Stimulated activated CD8-positive, alpha-beta memory T cell treated with anti-CD3 and anti-CD28 coated beads, Interleukin-12 subunit alpha, Interleukin-12 subunit beta, amount 100 ng/mL, for 1 hour (primary cell): ENCODE data around the gene MCM8.

Source experiments
- DNase-seq: peaks from one replicate; pipeline ENCODE4 v3.0.0-alpha.2; 2020; ENCODE audit warnings: low read depth

Gene MCM8

DNA sequence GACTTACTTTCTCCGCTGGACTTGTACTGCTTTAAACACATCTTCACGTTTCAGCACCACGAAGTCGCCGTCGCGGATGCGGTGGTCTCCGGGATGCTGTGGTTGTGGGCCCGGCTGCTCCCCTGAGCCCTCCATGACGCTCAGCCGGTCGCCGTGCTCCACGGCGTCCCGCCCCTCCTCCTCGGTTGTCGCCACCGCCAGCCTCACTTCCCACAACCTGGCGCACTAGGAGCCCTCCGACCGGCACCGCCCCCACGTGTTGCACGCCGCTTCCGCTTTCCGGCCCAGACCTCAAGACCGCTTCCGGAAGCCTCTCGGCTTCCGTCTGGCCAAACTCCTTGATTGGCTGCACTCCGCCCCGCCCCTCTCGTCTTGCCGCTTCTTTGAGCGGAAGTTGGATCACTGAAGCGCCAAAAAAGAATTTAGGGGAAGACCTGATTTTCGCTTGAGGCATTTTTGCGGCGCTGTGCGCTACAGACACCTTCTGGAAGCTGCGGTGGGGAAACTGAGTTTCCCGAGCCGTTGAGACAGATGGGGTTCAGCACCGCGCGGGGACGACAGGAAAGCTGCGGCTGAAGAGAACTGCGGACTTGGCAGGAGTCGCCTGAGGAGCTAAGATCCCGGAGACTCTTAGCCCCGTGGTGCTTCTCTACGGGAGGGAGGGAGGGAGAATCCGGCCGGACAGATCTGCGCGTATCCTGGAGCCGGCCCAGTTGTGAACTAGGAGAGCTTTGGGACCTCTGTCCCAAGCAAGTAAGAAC, at the start of gene MCM8, which contains the start of gene TRMT6:
Gene MCM8, plus strand, starts transcription at position 382 of the 761 bp plus-strand sequence. CDS start 1,364 bp downstream, outside the sequence.
Gene TRMT6, minus strand, starts transcription at position 263 of the 761 bp plus-strand sequence. Its CDS starts 128 bp downstream, at position 135.
- peak; percentile 93 for DNase-seq

DNA sequence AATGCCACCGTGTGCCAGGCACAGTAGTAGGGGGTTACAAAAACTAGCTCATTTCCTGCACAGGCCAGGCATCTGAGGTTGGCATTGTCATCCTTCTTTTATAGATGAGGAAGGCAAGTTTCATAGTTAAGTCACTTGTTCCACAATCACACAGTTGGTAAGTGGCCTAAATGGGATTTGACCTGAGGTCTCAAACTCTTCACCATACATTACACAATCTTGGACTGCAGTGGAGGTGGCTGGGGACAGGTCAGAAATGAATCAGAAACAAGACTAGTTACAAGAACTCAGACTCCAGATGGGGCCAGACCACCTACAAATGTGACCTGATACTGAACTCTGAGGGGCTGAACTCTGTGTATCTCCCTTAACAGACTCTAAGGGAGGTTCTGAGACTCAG, 49.5 kb upstream of the MCM8 start:
- no peak for DNase-seq

DNA sequence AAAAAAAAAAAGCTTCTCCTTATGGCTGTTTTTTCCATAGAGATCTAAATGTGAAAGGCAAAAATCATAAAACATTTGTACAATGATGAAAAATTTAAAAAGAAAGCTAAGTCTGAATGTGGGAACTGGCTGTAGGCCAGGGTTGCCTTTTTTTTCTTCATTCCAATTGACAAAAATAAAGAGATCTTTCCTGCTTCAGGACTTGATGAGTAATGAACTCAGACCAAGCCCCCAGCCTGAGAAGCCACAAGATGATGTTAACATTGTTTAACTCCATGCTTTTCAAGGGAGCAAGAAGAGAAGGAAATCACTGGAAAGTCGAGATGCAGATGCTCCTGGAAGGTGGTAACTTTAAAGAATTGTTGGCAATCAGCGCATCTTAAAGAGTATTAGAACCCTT, 41.5 kb upstream of the MCM8 start:
- DNase-seq = no peak

DNA sequence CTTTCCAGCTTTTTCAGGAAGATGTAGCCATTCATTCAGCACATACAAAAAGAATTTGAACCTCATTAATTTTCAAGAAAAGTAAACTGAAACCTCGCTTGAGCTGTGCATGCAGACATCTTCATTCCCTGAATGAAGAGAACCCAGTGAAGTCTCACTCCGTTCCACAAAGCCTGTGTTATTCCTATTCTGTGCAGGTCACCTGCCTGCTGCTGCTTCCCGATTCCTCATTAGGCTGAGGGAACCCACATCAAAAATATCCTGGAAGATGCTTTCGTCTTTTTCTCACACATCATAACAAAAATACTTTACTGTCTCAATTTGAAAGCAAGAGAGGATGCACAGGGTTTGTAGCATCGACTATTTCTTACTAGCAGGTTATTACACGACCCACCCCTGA, 40.3 kb upstream of the MCM8 start:
- no peak for DNase-seq

DNA sequence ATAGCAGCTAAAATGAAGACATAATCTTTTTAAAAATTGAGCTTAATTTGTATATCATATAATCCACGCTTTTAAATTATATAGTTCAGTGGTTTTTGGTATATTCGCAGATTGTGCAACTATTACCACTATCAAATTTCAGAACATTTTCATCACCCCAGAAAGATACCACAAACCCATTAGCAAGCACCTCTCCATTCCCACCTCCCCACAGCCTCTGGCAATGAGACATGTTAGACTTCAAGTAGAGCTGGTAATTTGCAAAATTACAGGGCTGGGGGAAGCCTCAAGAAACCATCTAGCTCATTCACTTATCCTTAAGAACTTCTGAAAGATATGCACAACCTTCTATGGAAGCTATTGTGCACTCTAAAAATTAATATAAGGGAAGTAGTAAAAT, 37.3 kb upstream of the MCM8 start:
- DNase-seq = no peak

DNA sequence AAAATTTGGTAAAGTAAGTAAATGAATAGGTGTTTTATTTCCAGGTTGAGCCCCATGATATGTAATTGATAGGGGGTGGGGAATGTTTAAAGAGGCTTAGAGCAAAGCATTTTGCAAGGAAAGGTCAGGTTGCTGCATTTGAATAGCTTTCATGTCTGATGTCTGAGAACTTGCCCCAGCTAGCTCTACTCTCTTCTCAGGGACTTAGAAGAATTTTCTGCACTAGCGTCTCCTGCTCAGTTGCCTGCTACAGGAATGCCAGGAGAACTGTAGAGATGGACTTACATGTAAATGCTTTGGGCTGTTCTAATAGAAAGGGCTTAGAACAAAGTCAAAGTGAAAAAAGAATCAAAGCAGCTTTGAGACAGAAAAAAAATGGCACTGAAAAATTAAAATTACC, 35.6 kb upstream of the MCM8 start:
- DNase-seq = no peak

DNA sequence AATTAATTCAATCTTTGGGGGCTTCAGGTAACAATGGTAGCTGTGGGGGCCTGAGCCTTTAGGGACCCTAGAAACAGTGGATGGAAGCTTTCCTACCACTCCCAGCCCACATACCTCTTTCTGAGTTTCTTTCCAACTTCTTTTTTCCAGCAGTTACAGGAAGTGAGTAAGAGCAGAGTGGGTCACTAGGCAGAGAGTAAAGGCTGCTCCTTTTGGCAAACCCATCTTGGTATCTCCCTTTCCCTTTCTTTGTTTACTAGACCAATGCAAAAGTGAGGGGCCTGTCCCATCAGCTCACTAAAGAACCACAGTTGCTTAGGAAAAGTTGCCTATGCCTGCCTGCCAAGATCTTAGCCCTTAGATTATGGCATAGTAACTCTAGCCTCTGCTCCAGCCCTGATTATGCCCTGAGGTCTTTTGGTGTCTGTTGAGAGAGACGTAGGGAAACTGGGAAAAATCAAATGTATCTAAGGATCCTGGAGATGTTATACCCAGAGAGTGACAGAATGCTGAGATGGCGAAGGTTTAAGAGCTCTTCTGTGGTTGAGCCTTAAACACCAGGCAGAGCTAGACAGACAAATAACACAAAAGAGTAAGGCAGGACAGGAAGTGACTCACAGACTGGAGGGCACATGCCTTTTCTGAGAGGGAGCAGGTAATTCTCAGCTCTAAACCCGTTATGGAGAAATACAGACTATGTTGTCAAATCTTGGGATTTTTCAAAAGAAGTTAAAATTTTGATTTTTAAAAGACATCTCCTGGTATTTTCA, 31.4 kb upstream of the MCM8 start:
- DNase-seq = no peak

DNA sequence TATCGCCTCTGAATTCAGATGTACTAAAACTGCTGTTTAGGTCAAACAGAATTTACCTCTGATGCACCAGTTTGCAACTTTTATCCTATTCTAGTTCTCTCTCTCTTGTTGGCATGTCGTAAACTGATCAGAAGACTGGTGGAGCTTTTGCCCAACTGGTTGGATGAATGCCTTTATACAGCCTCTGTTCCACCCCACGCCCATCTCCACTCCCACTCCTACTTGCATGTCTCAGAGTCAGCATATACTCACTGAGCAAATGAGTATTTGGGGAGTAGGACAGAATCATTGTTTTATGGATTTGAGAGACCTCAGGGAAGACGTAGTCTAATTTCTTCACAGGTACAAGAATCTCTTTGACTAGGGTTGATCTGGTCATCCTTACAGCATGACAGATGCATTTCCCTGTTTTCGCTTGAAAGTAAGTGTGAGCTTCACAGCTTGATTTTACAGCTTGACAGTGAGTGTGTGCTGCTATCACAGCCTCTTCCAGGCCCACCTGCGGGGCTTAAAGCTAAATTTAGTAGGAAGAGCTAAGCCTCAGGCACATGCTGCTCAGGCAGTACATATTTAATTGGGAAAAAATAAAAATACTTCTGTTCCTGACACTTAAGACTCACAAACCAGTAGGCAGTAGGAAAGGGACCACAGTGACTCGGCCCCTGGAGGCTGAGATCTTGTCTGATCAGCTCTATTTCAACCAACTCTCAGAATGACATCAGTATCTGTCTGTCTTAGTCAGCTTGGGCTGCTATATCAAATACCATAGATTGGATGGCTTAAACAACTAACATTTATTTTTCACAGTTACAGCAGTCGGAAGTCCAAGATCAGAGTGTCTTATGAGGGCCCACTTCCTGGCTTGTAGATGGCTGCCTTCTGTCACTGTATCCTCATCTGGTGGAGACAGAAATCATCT, 30.6 kb upstream of the MCM8 start:
- DNase-seq = no peak

DNA sequence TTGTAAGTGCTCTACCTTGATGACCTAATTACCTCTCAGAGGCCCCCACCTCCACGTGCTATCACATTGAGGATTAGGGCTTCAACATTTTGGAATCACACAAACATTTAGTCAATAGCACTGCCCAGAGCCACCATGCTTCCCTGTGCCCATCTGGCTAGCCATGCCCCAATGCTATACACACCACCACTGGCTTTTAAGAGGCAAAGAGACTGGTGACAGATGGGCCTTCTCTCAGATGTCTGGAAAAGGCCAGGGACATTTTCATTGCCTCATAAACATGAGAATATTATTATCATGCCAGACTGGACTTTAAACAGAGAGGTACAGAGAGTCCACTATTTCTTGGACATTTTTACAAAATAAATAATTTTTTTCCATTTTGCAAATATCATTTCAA, 29.9 kb upstream of the MCM8 start:
- no peak for DNase-seq

DNA sequence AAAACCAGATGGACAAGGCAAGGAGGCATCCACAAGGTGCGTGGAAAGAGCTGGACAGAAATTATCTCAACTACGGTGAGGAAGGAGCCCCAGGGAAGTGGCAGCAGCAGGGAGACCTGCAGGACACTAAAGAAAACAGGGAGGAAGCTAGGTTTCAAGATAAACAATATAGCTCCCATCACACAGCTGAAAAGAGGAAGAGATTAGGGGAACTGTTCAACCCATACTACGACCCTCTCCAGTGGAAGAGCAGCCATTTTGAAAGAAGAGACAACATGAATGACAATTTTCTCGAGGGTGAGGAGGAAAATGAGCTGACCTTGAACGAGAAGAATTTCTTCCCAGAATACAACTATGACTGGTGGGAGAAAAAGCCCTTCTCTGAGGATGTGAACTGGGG, 27.0 kb upstream of the MCM8 start:
- DNase-seq = no peak

DNA sequence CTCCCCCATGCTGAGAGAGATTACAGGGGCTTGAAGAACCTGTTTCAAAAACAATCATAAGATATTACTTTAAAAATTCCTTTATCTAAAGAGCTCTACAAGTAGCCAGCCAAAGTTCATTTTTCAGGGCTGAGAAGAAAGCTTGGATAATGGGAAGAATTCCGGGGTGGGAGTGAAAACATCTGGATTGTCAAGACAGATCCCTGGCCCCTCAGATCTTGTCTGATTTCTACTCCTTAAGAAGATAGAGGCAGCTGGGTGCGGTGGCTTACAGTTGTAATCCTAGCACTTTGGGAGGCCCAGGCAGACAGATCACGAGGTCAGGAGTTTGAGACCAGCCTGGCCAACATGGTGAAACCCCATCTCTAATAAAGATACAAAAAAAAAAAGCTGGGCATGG, 24.9 kb upstream of the MCM8 start:
- DNase-seq = no peak

DNA sequence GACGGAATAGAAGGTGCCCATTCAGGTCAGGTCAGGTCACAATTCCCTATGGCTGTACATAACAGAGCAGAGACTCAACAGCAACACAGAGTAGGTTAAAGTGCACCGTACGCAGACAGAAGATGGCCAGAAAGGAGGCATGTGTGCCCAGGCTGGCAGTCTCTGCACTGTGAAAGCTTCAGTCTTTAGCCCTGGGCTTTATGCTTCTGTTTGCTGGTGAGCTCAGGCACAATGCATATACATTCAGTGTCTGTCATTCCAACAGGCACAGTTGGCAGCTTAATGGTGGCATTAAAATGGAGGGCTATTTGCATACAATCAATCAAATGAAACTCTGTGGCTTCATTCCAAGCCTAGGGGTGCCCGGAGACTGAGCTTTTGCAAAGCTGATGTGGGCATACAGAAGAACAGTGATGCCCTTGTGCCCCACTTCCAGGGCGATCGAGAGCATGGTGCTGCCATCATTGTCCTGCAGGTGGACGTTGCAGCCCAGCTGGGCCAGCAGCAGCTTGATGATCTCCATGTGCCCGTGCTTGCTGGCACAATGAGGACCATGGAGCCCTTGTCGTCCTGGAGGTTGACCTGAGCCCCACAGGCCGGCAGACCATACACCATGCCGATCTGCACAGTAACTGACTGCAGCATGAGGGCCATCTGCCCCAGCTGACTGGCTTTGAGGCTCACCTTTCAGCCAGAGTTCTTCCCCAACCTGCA, 22.5 kb upstream of the MCM8 start:
- no peak for DNase-seq

DNA sequence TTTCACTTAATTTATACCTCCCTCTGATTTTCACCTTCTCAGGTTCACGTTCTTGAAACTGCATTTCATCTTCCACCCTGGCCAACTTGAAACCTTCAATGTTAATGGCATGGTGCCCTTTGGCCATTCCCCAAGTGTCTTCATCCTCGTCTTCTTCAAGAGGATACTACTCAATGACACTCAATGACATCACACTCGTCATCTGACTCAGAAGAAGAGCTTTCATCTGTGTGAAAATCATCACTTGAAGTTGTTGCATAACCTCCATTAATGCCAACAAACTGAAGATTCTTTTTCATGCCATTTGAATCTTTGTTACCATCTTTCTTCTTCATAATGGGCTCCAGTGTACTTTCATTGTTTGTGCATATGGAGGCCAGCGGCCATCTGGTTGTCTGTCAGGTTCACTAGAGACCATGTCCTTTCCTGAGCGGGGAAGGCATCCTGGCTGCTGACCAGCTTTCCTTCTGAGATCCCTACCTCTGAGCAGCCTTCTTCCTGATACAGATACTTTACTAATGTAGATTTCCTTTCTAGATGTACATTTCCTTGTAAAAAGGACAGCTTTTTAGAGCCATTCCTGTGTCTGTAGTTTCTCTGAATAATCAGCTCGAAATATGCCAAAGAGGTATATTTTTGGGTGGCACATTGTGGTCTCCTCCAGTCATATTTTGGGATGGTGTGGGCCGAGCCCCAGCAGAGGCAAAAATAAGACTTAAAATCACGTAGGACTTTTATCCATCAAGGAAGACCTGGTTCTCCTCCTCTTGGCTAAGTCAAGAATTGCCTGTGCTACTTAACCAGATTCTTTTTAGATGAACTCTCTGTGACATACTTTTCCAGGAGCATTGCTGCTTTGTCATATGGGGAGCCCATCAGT, 21.4 kb upstream of the MCM8 start:
- DNase-seq = no peak

DNA sequence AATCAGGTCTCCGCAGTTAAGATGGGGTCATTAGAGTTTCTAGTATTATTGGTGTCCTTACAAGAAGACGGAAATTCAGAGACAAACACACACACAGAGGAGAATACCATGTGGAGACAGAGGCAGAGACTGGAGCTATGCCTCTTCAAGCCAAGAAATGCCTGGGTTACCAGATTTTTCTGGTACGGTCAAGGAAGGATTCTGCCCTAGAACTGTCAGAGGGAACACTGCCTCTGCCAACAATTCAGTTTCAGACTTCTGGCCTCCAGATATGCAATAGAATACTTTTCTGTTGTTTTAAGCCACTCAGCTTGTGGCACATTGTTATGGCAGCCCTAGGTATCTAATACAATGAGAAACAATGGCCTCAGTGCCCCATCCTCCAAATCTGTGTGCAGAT, 19.0 kb upstream of the MCM8 start:
- DNase-seq = no peak

DNA sequence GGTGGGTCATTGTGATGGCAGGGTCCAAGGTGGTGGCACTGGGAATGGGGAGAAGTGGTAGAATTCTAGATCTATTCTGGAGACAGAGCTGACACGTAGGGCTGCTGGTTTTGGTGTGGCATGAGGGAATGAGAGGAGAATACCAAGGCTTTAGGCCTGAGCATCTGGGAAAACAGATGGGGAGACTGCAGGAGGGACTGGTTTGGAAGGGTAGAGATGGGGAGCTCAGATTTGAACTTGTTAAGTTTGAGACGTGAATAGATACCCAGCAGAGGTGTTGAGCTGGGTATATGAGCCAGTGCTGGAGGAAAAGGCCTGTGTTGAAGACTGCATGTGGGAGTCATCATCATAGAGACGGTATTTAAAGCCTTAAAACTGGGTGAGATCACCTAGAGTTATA, 17.7 kb upstream of the MCM8 start:
- DNase-seq = no peak

DNA sequence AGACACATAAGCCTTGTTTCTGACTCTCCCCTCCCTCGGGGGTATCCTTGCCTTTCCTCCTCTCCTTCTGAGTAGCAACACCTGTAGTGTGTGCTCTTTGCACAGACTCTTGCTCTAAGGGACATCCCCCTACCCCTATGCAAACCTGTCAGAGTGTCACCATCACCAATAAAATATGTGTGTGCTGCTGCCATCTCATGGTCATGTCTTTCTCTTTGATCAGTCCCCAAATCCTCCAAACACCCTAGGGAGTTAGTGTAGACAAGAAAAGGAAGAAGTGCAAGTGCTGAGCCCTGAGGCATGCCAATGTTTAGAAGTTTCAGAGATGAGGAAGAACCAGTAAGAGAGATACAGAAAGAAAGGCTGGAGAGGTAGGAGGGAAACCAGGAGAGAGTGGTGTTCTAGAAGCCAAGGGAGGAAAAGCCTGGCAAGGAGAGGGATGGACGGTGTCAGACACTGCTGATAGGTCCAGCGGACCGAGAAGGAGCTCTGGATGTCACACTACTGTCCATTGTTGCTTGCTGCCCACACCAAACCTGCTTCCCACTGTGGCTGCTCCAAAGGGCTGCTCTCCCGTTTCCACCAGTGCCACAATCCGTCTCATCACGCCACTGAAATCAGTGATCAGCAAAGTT, 16.5 kb upstream of the MCM8 start:
- DNase-seq = no peak

DNA sequence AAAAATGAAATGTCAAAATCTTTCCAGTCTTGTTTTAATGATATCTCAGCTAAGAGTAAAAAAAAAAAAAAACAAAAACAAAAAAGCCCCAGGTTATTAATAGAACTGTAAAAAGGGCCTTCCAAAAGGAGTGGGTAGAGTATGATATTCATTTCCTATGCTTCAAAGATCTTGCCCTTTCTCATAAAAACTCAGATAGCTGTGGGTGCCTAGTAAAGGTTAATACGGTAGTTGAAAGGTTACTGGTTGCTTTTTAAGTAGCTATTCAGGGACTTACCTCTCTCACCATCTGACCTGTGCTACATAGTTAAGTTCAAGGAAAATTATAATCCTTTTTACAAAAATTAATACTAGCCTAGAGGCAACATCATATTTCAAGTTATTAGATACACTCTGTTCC, 15.1 kb upstream of the MCM8 start:
- no peak for DNase-seq

DNA sequence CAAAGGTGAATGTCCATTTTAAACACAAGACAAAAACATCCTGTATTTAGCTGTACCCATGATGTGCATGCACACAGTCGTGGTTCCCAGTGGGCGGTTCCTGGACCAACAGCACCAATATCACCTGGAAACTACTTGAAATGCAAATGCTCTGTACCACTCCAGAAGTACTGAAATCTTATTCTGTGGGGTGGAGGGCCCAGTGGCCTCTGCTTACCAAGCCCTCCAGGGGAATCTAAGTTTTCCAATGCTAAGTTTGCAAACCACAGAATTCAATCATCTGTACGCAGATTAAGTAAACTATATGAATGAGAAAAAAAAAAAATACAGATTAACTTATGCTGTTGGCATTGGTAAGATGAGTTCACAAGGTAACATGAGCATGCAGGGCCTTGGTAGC, 14.2 kb upstream of the MCM8 start:
- DNase-seq = no peak

DNA sequence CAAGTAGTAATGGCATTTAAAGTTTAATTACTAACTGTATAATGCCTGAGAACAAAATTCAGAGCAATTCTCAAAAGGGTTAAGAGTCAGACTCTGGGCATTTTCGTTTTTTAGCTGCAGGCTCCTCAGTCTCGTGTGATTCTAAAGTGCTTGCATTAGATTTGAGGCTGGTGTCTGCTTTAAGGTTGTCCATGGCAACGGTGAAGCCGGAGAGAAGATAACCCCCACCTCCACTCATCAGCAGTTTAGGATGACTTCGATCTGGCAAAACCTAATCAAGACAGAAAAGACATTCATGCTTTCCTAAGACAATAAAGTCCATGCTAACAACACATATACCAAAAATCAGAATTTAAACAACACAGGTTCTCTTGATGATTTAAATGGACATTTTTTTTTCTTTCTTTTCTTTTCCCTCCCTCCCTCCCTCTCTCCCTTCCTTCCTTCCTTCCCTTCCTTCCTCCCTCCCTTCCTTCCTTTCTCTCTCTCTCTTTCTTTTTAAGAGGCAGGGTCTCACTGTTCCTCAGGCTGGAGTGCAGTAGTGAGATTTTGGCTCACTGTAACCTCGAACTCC, 11.9 kb upstream of the MCM8 start:
- DNase-seq = no peak

DNA sequence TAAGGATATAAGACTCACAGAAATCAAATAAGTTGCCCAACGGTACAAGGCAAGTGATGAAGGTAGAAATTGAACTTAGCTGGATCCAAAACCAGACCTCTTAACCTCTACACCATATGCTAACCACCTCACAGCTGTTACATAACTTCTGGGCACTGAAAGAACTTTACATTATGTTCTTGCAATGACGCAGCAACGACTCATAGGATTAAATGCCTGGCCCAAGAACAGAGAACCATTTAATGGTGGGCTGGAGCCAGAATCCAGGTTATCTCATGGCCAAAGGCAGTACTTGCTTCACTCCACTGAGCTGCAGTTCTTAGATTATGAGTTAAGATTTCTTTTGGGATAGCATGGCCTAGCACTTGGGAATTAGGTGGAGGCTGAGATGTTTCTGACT, 4.5 kb upstream of the MCM8 start:
- DNase-seq = no peak
